ENCODE measurements around the gene USP26. TPM values are rescaled to one million over a fixed set of nuclear protein-coding genes. Genes with fewer than 3 reads are reported as not detected.
"Not testable (repeated sequence)": the region's sequence is repeated elsewhere in the genome, so short reads cannot be mapped to it uniquely, and the experiment has no call there.

Gene USP26
- total RNA-seq, 1 donor, result not detected

DNA sequence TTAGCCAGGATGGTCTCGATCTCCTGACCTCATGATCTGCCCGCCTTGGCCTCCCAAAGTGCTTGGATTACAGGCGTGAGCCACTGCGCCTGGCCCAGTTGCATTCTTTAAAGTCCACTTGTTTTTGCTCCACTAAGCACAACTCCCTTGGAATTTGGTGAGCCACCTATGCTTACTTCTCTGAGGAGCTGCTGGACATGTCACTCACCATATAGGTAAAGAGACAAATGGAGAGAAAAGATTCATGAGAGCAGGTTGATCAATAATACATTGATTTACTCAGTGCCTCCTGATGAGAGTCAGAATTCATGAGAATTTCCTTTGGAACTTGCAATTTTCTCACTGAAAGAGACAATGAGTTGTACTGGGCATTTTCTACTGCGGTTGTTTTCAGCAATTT lies 48.2 kb downstream of the USP26 start:
- Histone ChIP-seq H2AFZ (ENCODE audit: low read length) (no peak overlapping the region), H3K9me3 (ENCODE audit: low read depth, low read length) (no peaks in the 10 kb centered on the region), H4K20me1 (ENCODE audit: insufficient read depth, low read length) (no peaks in the 10 kb centered on the region), H3K36me3 (ENCODE audit: insufficient read depth, low read length) (no peaks in the 10 kb centered on the region), H3K27ac (ENCODE audit: low read depth, low read length) (no peak overlapping the region), H3K4me3 (ENCODE audit: insufficient read depth, low read length) (no peak overlapping the region), H3K4me2 (ENCODE audit: insufficient read depth, low read length) (no peak overlapping the region), H3K4me1 (ENCODE audit: insufficient read depth, low read length) (no peaks in the 10 kb centered on the region), H3K79me2 (ENCODE audit: insufficient read depth, low read length) (no peaks in the 10 kb centered on the region), H3K27me3 (ENCODE audit: insufficient read depth, low read length) (no peaks in the 10 kb centered on the region)
- DNase-seq (ENCODE audit: insufficient read length, low spot score, missing footprints), result no peak
- TF ChIP-seq, protein P1, sequence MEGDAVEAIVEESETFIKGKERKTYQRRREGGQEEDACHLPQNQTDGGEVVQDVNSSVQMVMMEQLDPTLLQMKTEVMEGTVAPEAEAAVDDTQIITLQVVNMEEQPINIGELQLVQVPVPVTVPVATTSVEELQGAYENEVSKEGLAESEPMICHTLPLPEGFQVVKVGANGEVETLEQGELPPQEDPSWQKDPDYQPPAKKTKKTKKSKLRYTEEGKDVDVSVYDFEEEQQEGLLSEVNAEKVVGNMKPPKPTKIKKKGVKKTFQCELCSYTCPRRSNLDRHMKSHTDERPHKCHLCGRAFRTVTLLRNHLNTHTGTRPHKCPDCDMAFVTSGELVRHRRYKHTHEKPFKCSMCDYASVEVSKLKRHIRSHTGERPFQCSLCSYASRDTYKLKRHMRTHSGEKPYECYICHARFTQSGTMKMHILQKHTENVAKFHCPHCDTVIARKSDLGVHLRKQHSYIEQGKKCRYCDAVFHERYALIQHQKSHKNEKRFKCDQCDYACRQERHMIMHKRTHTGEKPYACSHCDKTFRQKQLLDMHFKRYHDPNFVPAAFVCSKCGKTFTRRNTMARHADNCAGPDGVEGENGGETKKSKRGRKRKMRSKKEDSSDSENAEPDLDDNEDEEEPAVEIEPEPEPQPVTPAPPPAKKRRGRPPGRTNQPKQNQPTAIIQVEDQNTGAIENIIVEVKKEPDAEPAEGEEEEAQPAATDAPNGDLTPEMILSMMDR (IDR thresholded peaks at IDR 0.05; ENCODE audit: extremely low read depth, low read depth, low read length), result no peak

DNA sequence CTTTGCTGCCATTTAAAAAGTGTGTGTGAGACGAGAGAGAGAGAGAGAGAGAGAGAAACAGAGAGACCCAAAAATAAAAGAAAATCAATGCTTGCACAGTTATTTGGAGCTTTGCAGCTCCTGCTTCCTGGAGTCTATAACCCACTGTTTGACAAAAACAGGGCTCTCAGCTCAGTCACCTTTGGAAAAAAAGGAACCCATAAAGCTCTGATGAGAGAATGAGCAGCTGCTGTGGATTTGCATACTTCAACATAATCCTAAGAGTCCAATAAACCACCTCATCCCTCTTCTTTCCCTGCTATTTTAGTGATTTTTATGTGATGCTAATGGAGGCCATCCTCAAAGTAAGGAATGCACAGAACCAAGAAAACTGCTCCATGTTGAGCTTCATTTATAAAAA lies 50.3 kb downstream of the USP26 start:
- Histone ChIP-seq H3K4me1 (ENCODE audit: insufficient read depth, low read length) (no peaks in the 10 kb centered on the region), H3K79me2 (ENCODE audit: insufficient read depth, low read length) (no peaks in the 10 kb centered on the region), H3K36me3 (ENCODE audit: insufficient read depth, low read length) (no peaks in the 10 kb centered on the region), H3K4me2 (ENCODE audit: insufficient read depth, low read length) (no peak overlapping the region), H3K27me3 (ENCODE audit: insufficient read depth, low read length) (no peaks in the 10 kb centered on the region), H4K20me1 (ENCODE audit: insufficient read depth, low read length) (no peaks in the 10 kb centered on the region), H3K27ac (ENCODE audit: low read depth, low read length) (no peak overlapping the region), H3K4me3 (ENCODE audit: insufficient read depth, low read length) (no peak overlapping the region), H2AFZ (ENCODE audit: low read length) (no peak overlapping the region), H3K9me3 (ENCODE audit: low read depth, low read length) (no peaks in the 10 kb centered on the region)
- TF ChIP-seq, protein P1 (IDR thresholded peaks at IDR 0.05; ENCODE audit: extremely low read depth, low read depth, low read length), result no peak
- DNase-seq (ENCODE audit: insufficient read length, low spot score, missing footprints), result no peak

DNA sequence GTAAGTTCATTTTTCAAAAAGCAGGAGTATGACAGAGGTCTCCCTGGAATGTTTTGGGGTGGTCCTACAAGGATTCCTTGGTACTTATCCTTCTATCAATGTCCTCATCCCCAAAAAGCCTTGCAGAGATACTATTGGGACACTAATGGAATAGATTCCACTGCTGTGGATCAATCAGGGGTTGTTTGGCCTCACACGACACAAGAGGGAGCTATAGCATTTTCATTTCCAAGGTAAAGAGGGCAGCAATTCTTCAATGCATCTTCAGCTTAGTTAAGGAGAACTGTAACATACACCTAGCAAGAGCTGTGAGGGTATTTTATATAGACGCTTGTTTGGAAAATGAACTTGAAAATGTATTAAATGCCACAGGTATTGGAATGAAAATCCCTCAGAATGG lies 50.9 kb downstream of the USP26 start:
- no peaks in the 10 kb centered on the region for H3K4me1 ChIP-seq (ENCODE audit: insufficient read depth, low read length)
- H3K4me3 ChIP-seq (ENCODE audit: insufficient read depth, low read length), result no peak overlapping the region
- no peak overlapping the region for H3K4me2 ChIP-seq (ENCODE audit: insufficient read depth, low read length)
- DNase-seq (ENCODE audit: insufficient read length, low spot score, missing footprints), result peak; percentile 54
- H3K27ac ChIP-seq (ENCODE audit: low read depth, low read length), result no peak overlapping the region
- H3K36me3 ChIP-seq (ENCODE audit: insufficient read depth, low read length), result no peaks in the 10 kb centered on the region
- no peaks in the 10 kb centered on the region for H3K9me3 ChIP-seq (ENCODE audit: low read depth, low read length)
- no peaks in the 10 kb centered on the region for H4K20me1 ChIP-seq (ENCODE audit: insufficient read depth, low read length)
- TF ChIP-seq, protein P1 (IDR thresholded peaks at IDR 0.05; ENCODE audit: extremely low read depth, low read depth, low read length), result peak; percentile 25
- no peak overlapping the region for H2AFZ ChIP-seq (ENCODE audit: low read length)
- no peaks in the 10 kb centered on the region for H3K79me2 ChIP-seq (ENCODE audit: insufficient read depth, low read length)
- H3K27me3 ChIP-seq (ENCODE audit: insufficient read depth, low read length), result peaks cover under 1% of the 10 kb centered on the region

DNA sequence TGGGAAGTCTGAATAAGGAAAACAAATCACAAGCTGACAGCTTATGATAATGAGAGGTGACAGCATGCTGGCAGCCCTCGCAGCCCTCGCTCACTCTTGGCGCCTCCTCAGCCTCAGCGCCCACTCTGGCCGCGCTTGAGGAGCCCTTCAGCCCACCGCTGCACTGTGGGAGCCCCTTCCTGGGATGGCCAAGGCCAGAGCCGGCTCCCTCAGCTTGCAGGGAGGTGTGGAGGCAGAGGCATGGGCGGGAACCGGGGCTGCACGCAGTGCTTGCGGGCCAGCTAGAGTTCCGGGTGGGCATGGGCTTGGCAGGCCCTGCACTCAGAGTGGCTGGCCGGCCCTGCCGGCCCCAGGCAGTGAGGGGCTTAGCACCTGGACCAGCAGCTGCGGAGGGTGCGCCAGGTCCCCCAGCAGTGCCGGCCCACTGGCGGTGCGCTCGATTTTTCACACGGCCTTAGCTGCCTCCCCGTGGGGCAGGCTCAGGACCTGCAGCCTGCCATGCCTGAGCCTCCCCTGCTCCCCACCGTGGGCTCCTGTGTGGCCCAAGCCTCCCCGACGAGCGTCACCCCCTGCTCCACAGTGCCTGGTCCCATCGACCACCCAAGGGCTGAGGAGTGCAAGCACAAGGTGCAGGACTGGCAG lies 52.6 kb downstream of the USP26 start:
- not testable (repeated sequence) for H3K27me3 ChIP-seq (ENCODE audit: insufficient read depth, low read length); H4K20me1 ChIP-seq (ENCODE audit: insufficient read depth, low read length); H3K27ac ChIP-seq (ENCODE audit: low read depth, low read length); H3K79me2 ChIP-seq (ENCODE audit: insufficient read depth, low read length); H2AFZ ChIP-seq (ENCODE audit: low read length); DNase-seq (ENCODE audit: insufficient read length, low spot score, missing footprints); H3K9me3 ChIP-seq (ENCODE audit: low read depth, low read length); H3K36me3 ChIP-seq (ENCODE audit: insufficient read depth, low read length); H3K4me3 ChIP-seq (ENCODE audit: insufficient read depth, low read length); H3K4me1 ChIP-seq (ENCODE audit: insufficient read depth, low read length); H3K4me2 ChIP-seq (ENCODE audit: insufficient read depth, low read length)
